GM21381 (cell line): ENCODE measurements around the gene PTH1R.

ENCODE experiments used
- ATAC-seq: cut with Tn5 transposase; IDR thresholded peaks from one replicate; pipeline ENCODE4 v1.9.1; 2021; ENCODE audit warnings: mild to moderate bottlenecking, moderate library complexity; ENCODE audit not compliant: unreplicated experiment

PTH1R gene

DNA sequence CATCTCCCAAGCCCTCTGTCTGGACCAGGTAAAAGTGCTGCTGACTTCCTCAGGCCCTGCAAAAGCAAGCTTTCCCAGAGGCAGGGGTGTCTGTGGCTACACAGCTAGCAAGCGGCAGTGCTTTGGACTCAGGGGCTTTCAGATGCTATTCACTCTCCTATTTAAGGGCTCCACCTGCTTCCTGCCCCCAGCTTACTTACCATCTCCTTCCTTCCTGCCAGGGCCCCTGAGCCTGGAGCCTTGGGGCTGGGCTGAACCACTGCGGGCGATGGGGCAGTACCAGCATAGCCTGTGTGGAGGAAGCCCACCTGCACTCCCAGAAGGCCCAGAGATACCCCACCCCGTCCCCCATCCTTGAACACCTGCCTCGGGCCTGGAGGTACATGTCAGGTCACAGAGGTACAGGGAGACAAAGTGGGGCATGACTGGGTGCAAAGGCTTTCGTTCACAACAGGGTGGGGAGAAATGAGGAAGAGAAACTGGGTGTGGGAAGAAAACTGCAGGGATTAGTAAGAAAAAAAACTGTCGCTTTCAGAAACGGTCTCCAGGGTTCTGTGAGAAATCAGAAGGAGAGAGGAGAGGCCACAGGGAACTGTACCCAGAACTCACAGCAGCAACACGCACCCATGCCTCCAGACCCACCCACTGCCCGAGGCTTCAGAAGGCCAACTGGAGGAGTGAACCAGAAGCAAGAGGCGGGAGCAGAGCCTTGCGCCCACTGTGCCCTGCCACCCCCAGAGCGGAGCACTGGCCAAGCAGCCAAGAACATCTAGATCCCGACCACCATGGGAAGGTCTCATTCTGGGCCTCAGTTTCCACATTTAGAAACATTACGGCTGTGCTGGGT is 49.6 kb downstream of the PTH1R start:
- ATAC-seq, result peak; percentile 50

DNA sequence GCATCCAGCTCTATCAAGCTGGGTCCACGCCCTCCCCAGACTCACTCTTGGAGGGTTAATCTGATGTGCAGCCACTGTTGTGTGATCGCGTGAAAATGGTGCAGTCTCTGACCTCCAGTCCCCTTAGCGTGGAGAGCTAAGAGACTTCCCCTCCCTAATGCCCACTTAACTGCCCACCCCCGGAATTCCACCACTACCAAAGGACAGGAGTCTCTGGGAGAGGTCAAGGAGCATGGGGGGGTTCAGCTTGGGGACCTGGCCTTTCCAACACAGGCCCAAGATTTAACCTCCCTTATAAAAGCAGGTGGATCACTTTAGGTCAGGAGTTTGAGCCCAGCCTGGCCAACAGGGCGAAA is 50.2 kb downstream of the PTH1R start:
- ATAC-seq, result peak; percentile 3

DNA sequence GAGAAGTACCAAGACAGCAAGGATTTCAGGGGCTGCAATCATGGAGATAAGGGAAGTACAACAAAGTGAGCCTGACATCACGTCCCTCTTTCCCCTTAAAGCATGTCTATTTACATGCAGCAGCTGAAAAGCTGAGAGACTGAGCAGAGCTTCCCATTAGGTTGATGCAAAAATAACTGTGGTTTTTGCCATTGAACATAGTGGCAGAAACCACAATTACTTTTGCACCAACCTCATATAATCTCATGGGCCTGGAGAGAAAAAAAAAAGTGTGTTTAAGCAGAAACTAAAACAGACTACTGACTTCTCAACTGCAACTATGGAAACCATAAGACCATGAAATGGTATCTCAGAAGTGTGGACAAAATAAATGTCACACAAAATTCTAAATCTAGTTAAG is 50.8 kb downstream of the PTH1R start:
- no peak for ATAC-seq

DNA sequence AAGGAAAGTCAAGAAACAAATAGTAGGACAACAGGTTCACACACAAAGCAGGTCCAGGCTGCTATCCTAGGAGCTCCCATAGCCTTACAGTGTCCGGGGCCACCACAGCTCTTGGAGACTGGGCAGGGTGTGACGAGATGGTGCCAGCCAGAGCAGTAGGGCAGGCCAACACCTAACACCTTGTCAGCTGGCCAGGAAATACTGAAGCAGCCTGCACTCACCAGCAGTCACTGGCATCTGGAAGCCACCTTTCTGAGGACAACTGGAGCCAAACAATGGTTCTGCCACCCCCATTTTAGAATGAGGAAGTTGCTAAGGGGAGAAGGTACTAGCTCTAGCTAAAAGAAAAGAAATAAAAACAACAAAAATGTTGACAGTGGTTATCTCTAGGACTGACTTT is 51.8 kb downstream of the PTH1R start:
- no peak for ATAC-seq

DNA sequence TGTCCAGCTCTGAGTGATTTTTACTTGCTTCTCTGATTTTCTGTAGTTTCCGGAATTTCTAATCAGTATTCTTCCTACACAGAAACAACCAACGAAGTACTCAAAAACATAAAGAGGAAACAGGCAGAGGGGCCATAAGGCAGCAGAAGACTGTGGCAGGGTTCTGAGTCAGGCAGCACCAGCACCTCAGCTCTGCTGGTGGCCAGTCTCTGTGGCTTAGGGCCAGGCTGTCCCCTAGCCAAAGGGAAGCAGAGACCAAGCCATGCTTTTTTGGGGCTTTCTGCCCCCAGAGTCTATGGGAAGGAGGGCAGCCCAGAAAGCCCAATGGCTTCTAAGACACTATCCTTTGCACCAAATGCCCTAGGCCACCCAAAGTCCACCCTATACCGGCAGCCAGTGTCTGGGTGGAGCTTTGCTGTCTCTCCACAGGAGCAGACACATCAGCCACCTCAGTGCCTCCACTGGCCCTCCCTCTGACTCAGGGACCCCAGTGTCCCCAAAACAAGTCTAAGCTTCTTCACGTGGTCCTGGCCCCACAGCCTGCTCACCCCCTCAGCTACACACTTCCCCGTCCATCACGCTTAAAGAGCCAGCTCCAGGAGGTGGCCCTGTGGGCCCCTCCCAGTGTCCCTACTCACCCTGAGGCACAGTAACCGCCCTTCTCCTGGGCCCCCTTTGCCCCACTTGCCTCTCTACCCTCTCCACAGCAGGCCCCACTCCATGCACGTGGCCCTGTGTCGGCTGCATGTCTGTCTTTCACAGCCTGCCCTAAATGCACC is 52.8 kb downstream of the PTH1R start:
- ATAC-seq, result no peak

DNA sequence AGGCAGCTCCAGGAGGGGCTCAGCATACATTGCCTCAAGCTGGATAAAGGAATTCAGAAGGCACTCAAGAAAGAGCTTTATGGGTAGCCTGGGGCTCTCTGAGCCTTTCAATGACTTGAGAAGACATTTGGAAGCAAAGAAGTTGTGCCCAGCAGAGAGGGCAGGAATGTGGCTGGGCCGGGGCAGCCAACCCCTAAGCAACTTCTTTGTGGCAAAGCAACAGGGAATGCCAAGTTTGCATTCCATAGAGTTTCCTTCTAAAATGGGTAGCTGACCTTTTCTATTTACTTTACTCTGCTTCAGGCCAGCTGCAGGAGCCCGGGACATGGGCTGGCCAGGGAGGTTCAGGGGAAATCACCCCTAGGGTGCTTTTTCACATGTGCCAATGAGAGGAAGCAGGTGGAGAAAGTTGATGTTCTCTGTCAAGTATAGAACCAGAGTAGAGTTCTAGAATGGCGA is 53.5 kb downstream of the PTH1R start:
- ATAC-seq, result no peak

DNA sequence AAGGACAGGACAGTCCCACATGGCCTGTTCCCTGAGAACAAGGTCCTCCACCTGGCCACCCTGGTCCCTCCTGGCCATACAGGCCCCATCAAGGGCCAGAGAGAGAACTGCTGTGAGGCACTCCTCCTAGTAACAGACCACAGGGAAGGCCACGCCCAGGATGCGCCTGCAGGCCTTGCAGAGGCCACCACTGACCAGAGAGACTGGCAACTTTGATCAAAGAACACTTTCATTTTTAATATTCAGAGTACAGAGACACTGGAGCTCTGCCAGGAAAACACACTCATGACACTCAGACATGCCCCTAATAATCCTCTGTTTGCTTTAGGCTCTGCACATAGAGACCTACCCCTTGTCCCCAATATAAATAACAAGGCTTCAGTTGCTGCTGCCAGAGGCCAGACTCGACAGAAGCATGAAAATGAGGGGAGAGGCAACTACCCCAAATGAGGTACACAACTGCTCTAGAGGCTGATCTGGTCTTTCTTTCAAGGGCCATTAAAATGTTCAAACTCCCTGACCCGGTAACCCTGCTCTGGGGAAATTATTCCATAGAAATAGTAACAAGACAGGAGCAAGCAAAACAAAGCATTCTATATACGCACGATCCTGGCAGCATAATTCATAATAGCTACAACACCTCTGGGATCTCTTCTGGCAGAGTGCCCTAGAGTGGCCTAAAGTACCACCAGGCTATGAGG is 54.3 kb downstream of the PTH1R start:
- ATAC-seq, result no peak

DNA sequence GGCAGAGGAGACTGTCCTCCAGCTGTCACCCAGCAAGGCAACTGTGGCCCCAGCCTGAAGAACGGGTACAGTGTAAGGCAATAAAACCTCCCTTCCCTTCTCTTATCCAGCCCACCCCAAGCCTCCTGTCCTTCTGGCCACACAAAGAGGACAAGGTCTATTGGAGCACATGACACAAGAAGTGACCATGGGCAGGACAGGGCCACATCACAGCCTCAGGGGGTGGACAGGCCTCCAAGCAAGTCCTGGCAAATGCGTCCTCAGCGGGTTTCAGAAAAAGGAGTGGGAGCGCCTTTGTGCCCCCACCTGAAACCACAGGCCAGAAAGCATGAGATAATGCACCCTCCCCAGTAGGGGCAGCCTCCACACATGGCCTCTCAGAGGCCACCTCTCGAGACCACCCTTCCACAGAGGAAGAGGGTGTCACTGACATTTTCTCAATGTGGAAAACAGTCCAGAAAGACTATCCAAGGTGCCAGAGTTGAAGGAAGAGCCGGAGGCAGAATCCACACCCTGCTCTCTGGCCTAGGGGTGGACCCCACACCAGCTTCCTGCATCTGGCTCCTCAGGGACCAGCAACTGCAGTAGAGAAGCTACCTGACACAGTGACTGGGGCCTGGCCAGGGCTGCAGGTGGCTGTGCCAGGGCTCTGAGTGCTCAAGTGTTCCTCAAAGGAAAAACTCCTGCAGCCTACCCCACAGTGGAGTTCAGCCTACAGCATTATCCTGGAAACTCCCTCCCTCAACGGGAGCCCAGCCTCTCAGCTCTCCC is 55.1 kb downstream of the PTH1R start:
- ATAC-seq, result no peak

DNA sequence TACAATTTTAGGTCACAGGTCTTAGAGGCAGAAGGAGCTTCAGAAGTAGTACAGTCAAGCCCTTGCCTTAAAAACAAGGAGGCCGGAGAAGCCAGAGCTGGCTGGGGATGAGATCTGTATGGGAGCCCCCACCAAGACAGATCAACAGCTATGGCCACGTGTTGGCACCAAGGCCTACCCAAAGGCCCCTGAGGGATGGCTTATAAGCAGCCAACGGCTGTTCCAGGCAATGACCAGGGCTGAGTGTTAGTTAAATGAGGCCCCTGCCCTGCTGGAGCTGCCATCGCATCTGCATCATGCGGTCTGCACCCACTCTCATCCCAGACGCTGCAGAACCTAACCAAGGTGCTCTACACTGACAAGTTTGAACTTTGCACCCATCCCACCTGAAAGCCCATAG is 55.7 kb downstream of the PTH1R start:
- no peak for ATAC-seq

DNA sequence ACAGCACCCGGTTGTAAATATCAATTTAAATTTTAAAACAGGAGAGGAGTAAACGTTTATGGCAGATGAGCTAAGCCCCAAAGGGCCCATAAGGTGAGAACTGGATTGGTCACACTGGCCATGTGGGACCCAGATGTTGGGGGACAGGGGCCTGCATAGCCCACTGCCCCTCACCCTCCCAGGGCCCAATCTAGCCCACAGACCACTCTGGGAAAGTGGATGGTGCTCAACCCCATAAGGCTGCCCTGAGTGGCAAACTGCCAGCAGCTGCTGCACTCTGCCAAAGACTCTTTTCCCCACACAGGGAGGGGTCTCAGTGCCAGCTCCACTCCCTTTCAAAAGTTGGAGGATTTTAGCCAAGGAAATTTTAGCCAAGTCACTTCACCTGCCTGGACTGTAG is 56.6 kb downstream of the PTH1R start:
- no peak for ATAC-seq

DNA sequence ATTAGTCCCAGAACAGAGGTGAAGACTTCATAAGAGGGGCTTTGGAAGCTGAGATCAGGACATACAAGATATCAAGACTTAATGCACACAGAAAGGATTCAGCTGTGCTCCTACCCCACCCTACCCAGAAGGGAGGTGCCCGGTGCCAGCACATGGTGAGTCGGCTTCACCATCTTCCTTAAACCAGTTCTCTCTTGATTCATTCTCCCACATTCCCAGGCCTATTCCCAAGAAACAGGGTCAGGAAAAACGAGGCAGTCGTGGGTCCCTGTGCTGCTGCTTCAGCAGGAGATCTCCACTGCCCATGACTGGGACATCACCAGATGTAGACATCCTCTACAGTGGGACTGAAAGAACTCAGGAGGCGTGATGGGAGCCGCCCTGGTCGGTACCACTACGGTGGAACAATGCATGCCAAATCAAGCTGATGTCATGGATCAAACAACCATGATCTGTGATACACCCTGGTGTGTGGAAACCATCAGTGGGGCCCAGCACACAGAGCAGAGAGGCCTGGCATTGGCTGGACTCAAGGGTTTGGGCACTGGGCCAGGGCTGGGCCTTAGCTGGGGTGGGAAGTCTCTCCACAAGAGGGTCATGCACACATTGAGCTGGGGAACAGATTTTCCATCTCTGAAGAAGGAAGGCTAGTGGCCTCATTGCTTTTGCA is 57.1 kb downstream of the PTH1R start:
- ATAC-seq, result no peak

DNA sequence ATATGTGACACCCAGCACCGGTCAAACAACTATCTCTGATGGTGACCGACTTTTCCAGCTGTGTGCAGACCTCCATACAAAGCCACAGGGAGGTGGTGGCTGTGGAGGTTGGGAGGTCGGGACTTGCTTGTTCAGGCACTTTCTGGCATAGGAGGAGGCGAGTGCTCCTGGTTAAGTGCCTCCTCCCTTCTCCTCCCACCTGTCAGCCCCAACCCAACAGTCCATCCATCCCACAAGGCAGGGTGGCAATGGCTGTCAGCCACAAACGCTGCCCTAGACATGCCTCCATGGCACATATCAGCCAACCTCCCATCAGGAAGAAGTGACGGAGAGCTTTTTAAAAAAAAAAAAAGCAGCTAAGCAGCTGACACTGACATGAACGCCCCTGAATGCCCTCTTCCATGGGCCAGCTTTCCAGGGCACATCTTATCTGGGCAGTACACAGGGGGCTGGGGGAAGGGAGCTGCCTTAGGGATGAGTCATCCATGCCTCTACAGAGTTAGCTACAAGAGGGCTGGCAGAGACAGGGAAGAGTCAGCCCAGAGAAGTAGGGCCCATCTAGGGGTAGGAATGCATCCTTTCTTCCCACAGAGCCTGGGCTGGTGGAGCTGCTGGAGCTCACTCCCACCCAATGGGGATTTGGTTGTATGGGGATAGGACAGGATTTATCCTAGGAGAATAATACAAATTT is 57.8 kb downstream of the PTH1R start:
- ATAC-seq, result no peak

DNA sequence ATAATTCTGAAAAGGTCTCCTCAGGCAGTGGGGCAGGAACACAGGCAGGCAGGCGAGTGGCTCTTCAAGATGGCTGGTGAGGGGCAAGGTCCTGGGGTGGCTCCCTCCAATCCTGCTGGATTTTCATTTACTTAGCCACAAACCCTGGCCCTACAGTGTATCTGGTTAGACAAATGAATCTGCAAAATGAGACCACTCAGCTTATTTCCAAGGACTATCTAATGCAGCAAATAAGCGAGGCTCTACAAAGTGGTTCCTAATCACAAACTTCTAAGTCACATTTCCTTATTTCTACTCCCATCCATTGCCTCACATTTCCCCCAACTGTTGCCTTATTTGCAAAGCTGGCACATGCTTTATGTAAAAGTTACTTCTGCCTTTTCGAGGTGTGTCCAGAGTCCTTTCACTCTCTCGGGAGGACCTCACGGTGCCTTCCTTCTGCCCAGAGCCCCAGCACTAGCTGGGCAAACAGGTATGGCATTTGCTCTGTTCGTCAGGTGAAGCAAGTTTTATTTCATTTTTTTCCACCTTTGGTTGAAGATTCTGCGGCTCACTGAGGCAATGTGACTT is 58.6 kb downstream of the PTH1R start:
- ATAC-seq, result no peak

DNA sequence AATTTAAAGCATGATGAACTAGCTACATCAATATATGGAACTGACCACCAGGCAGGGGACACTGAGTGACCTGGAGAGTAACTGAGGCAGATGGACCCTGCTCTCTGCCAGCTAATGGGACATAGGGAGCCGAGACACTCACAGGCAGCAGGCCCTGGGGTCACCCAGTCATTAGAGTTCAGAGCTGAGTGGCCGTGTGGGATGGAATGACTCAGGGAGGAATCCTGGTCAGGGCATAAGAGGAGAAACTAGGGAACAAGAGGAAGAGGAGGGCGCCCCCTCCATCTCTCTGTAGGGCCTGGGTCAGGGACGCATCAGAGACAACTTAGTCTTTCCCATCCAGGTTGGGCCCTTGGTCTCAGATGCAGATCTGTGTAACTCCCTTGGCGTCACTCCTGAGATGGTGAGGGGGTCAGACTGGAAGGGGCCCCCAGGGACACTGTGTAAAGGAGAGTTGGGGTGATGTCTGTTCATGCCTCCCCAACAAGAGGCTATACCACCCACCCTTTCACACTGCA is 59.3 kb downstream of the PTH1R start:
- ATAC-seq, result no peak

DNA sequence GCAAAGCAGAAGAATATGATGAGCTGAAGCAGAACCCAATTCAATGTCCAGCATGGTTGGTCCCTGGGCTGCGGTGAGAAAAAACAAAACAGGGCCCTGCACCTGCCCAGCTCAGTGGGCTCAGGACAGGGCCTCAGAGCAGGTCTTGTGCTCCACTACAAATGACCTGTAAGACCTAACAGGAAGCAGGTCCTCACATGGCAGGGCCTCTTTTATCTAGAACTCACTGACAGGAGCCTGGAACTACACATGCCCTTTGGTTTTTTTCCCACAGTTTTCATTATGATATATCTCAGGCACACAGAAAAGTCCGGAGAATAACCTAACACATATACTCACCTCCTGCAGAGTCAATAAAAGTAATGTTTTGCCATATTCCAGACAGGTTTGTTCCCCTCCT is 60.6 kb downstream of the PTH1R start:
- no peak for ATAC-seq

DNA sequence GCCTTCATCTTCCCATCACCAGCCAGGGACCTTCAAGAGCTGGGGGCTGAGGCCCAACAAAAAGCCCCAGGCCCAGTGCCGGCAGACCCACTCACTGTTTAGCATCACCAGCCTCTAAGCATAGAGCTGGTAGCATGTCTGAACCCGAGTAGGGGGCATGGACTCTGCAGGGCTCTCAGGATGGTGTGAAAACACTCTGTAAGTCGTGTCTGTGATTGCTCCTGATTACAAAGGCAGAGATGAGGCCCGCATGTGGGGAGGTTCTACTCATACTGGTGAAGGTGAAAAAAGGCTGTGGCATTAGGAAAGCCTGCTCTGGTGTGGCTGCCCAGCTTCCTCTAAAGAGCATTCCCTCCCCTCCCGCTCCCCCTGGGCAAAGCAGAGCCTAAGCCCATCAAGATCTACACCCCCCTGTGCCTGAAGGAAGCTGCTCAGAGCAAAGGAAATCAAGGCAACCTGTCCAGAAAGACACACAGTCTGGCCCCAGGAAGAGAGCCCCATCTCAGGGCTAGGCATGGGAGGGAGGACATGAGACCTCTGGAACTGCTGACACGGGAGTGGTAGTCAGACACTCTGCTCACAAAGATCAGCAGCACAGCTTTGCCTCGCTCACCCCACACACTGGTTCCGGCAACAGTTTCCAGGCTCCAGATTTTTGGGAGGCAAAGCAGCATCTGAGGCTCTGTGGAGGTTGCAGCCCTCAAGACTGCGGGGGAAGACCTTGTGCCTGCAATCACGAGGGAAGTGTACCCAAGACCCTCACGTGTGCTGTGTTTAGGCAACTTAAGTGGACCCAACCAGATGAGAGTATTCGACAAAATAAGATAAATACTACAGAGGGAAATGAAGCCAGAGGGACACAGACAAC is 62.3 kb downstream of the PTH1R start:
- no peak for ATAC-seq

DNA sequence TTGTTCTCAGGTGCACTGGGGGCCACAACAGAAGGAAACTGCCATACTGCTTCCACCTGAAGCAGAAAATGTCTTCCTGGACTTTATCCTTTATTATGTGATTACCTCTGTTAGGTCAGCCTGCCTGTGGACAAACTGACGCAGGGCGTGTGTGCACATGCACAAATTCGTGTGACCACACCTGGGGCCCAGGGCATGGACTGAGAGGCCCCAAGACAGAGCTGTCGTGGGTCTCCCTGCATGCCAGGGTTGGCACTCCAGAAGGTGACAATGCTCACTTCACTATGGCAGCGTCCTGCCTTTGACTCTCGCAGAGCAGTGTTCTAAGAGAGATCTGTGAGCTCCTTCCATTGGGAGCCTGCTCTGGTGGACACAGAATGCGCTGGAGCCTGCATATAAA is 64.6 kb downstream of the PTH1R start:
- ATAC-seq, result no peak

DNA sequence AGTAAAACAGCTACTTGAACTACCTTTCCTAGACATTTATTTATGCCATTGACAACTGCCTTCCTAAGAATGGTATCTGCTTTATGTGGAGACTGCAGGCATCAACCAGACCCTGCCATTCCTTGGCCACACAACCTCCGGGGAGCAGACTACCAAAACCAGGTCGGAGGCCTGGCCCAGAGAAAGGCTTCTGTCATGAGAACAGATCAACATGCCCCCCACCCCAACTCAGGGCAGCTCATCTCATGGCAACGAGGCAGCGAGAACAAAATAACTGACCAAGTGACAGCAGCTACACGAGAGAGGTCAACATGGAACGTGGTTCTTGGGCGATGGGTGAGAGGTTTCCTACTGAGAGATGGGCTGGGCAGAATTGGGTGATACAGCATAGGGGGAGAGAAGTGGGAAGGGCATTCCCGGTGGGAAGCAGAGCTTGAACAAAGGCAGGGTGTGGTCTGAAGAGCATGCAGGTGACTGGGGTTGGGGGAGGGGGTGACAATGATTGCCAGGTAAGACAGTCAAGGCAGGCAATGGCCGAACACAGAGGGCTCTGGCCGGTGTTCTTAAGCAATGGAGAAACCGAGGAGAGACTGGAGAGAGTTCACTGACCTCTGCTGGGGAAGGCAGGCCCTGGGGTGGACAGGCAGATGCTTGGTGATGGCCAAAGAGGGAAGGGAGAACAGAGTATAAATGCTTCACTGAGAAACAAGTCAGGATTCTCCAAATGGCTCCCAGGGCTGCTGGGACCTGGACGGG is 65.1 kb downstream of the PTH1R start:
- no peak for ATAC-seq
